Astrocyte (in vitro differentiated cells and primary cell): Measurements from ENCODE around the gene PRRT1B. TPM values are rescaled to one million over a fixed set of nuclear protein-coding genes. Genes with fewer than 3 reads are reported as not detected.

Experiments
- DNase-seq: peaks from one replicate; pipeline ENCODE4 v3.0.0-alpha.2; 2010; ENCODE audit warnings: low read depth
- FAIRE-seq: peaks from 2 replicates; lab custom pipeline; 2011; peaks lifted over from hg19 to GRCh38; lab: Jason Lieb, UNC
- H2AFZ ChIP-seq: 2 replicates; pipeline ENCODE4 v1.6.0; 2012; ENCODE audit warnings: low read depth, low read length, inconsistent platforms
- H3K27ac ChIP-seq: 2 replicates; pipeline ENCODE4 v1.5.1; 2011; ENCODE audit warnings: low read depth, low read length, inconsistent platforms
- H3K27me3 ChIP-seq: 2 replicates; pipeline ENCODE4 v1.6.0; 2011; ENCODE audit warnings: low read length, inconsistent platforms; ENCODE audit not compliant: insufficient read depth
- H3K36me3 ChIP-seq: 2 replicates; pipeline ENCODE4 v1.5.1; 2011; ENCODE audit warnings: low read length, inconsistent platforms; ENCODE audit not compliant: insufficient read depth
- H3K4me1 ChIP-seq: 2 replicates; pipeline ENCODE4 v1.5.1; 2011; ENCODE audit warnings: low read length, inconsistent platforms; ENCODE audit not compliant: insufficient read depth
- H3K4me2 ChIP-seq: 2 replicates; pipeline ENCODE4 v1.6.0; 2012; ENCODE audit warnings: low read length, inconsistent platforms
- H3K4me3 ChIP-seq: 2 replicates; pipeline ENCODE4 v1.5.1; 2011; ENCODE audit warnings: low read depth, mild to moderate bottlenecking, low read length, inconsistent platforms; ENCODE audit not compliant: insufficient read depth
- H3K79me2 ChIP-seq: 2 replicates; pipeline ENCODE4 v1.6.0; 2012; ENCODE audit warnings: mild to moderate bottlenecking, low read length, inconsistent platforms; ENCODE audit not compliant: insufficient read depth
- H3K9ac ChIP-seq: 2 replicates; pipeline ENCODE4 v1.6.0; 2012; ENCODE audit warnings: mild to moderate bottlenecking, low read length, inconsistent platforms
- H3K9me3 ChIP-seq: 2 replicates; pipeline ENCODE4 v1.5.1; 2012; ENCODE audit warnings: low read depth, mild to moderate bottlenecking, low read length, inconsistent platforms; ENCODE audit not compliant: insufficient read depth
- H4K20me1 ChIP-seq: 2 replicates; pipeline ENCODE4 v1.6.0; 2012; ENCODE audit warnings: low read length, inconsistent platforms; ENCODE audit not compliant: insufficient read depth
- H3K27ac Mint-ChIP-seq: one replicate; pipeline ENCODE4 v1.8.0; 2021; ENCODE audit warnings: mild to moderate bottlenecking, mixed read lengths; ENCODE audit not compliant: unreplicated experiment
- H3K27me3 Mint-ChIP-seq: one replicate; pipeline ENCODE4 v1.8.0; 2021; ENCODE audit warnings: low read depth, mixed read lengths; ENCODE audit not compliant: unreplicated experiment
- H3K36me3 Mint-ChIP-seq: one replicate; pipeline ENCODE4 v1.8.0; 2021; ENCODE audit warnings: low read depth, mixed read lengths; ENCODE audit not compliant: unreplicated experiment
- H3K4me1 Mint-ChIP-seq: one replicate; pipeline ENCODE4 v1.8.0; 2021; ENCODE audit warnings: low read depth, mixed read lengths; ENCODE audit not compliant: unreplicated experiment
- H3K4me3 Mint-ChIP-seq: one replicate; pipeline ENCODE4 v1.8.0; 2021; ENCODE audit warnings: mild to moderate bottlenecking, moderate library complexity, mixed read lengths; ENCODE audit not compliant: unreplicated experiment
- H3K9me3 Mint-ChIP-seq: one replicate; pipeline ENCODE4 v1.8.0; 2021; ENCODE audit warnings: mild to moderate bottlenecking, mixed read lengths; ENCODE audit not compliant: unreplicated experiment
- EZH2 ChIP-seq: IDR thresholded peaks from 2 replicates; pipeline ENCODE4 v1.6.1; 2012; ENCODE audit warnings: mild to moderate bottlenecking, low read length, inconsistent platforms; ENCODE audit not compliant: insufficient read depth
- total RNA-seq: library from RNA; stranded (reverse); gene quantifications from 2 replicates; pipeline ENCODE4 v1.2.1, GENCODE V29; 2021
- TF ChIP-seq, protein P1 (sequence below): IDR thresholded peaks from 2 replicates; pipeline ENCODE4 v1.5.1; 2011; ENCODE audit warnings: low read depth, mild to moderate bottlenecking, inconsistent platforms, low read length, moderate library complexity; ENCODE audit not compliant: insufficient read depth

The PRRT1B gene
- total RNA-seq, 1 donor from 2014 or later: not detected

DNA sequence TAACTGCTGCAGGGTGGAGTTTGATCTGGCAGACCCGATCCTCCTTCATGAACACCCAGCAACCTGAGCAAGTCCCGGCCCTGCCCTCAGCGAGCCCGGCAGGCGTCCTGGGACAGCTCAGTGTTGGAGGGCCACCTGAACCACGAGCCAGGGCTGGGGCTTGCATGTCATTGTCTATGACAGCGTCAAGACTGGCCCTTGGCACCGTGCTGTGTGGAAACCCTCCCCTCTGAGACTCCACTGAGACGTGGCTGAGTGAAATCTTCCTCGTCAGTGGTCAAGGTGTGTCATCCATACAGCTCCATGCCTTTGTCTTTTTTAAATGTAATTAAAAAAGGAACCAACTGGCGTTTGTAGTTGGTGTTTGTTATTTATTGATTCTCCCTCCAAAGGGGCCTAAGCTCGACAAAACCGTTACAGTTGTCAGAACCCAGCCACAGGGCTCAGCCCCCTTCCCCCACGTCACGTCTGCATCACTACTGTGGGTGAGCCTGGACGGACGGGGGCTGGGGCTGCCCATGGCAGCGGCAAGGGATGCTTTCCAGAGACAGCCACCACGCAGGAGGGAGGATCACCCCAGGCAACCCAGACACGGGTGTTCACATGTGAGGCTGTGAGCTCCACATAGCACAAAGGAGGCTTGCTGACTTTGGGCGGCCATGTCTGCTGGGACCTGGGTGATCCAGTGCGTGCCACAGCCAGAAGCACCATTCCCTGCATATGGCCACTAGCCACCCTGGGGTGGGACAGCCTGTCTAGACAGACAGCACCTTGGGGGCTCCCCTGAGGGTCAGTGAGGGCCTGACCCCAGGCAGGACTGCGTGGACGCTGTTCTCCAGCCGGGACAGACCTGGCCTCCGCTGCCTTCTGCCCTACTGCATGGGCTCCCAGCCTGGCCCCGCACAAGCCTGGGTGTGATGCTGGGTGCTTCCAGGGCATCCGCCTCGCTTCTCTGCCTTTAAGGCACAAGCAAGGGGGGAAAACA lies 21.6 kb upstream of the PRRT1B start:
- no peaks in the 10 kb centered on the region for H3K9me3 Mint-ChIP-seq
- Histone ChIP-seq H3K4me3 (no peak overlapping the region), H2AFZ (no peak overlapping the region), H3K27me3 (no peaks in the 10 kb centered on the region), H3K4me2 (no peak overlapping the region), H3K9me3 (no peaks in the 10 kb centered on the region), H4K20me1 (peaks cover 7% of the 10 kb centered on the region), H3K36me3 (peaks cover 20% of the 10 kb centered on the region), H3K9ac (no peak overlapping the region), H3K4me1 (peaks cover 2% of the 10 kb centered on the region), H3K79me2 (no peaks in the 10 kb centered on the region), H3K27ac (no peak overlapping the region)
- H3K36me3 Mint-ChIP-seq: peaks cover 26% of the 10 kb centered on the region
- peaks cover 13% of the 10 kb centered on the region for H3K4me1 Mint-ChIP-seq
- FAIRE-seq (no peak), DNase-seq (no peak)
- TF ChIP-seq EZH2: no peak
- TF ChIP-seq, protein P1, sequence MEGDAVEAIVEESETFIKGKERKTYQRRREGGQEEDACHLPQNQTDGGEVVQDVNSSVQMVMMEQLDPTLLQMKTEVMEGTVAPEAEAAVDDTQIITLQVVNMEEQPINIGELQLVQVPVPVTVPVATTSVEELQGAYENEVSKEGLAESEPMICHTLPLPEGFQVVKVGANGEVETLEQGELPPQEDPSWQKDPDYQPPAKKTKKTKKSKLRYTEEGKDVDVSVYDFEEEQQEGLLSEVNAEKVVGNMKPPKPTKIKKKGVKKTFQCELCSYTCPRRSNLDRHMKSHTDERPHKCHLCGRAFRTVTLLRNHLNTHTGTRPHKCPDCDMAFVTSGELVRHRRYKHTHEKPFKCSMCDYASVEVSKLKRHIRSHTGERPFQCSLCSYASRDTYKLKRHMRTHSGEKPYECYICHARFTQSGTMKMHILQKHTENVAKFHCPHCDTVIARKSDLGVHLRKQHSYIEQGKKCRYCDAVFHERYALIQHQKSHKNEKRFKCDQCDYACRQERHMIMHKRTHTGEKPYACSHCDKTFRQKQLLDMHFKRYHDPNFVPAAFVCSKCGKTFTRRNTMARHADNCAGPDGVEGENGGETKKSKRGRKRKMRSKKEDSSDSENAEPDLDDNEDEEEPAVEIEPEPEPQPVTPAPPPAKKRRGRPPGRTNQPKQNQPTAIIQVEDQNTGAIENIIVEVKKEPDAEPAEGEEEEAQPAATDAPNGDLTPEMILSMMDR: no peak
- H3K4me3 Mint-ChIP-seq: no peak overlapping the region
- peak overlapping the region; percentile 90 for H3K27ac Mint-ChIP-seq
- no peaks in the 10 kb centered on the region for H3K27me3 Mint-ChIP-seq

DNA sequence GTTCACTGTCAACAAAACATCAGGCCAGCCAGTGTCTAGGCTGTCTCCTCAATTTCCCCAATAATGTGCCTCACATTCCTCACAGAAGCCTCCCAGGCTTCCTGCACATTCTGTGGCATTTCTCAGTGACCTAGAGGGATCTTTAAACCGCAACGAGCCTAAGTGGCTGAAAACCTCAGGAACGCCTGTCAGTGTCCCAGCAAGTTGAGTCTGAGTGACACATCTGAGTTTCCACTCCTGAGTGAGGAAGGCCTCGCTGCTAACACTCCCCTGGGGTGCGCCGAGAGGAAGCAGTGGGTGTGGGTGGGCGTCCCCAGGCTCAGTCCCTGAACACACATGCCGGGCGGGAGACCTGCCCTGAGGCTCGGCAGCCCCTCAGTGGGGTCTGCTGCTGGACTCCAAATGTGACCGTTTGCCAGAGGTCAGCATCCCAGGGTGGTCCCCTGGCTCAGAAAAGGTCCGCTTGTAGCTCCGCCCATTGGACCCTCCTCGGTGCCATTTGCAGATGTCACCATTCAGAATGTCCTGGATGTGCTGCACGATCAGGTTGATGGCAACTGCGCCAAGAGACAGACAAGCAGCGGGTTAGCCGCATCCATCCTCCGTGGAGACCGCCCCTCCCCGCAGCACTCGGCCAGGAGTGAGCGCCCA lies 20.5 kb upstream of the PRRT1B start:
- Histone ChIP-seq H2AFZ (no peak overlapping the region), H3K4me2 (no peak overlapping the region), H3K79me2 (peaks cover 4% of the 10 kb centered on the region), H3K9me3 (no peaks in the 10 kb centered on the region), H3K27ac (no peak overlapping the region), H3K9ac (no peak overlapping the region), H3K36me3 (peaks cover 19% of the 10 kb centered on the region), H3K4me1 (peaks cover 6% of the 10 kb centered on the region), H3K27me3 (no peaks in the 10 kb centered on the region), H4K20me1 (peaks cover 7% of the 10 kb centered on the region), H3K4me3 (no peak overlapping the region)
- peak overlapping the region; percentile 30 for H3K27ac Mint-ChIP-seq
- peaks cover 18% of the 10 kb centered on the region for H3K36me3 Mint-ChIP-seq
- H3K9me3 Mint-ChIP-seq: no peaks in the 10 kb centered on the region
- no peak for DNase-seq
- peaks cover 14% of the 10 kb centered on the region for H3K4me1 Mint-ChIP-seq
- H3K4me3 Mint-ChIP-seq: peak overlapping the region; percentile 50
- FAIRE-seq: no peak
- H3K27me3 Mint-ChIP-seq: no peaks in the 10 kb centered on the region
- TF ChIP-seq EZH2: no peak
- TF ChIP-seq, protein P1: no peak
